Calu3 (cell line): ENCODE results near the gene GFRA1. TPM values are rescaled to one million over a fixed set of nuclear protein-coding genes. Genes with fewer than 3 reads are reported as not detected.

ENCODE experiments used
- BruUV-seq: library from RNA; stranded (reverse); fragments of 400-500 nt; replicated peaks from 2 replicates; lab custom pipeline; 2021; lab: Mats Ljungman, UMichigan
- CTCF ChIA-PET: fragments of 300-600 bp; sonication (Branson Sonifier 250); formaldehyde crosslinking; loops from one replicate; lab custom pipeline; 2022; ENCODE audit warnings: antibody characterized with exemption; lab: Charles Lee
- DNase-seq: peaks from one replicate; pipeline ENCODE4 v3.0.0; 2022
- H3K27ac Mint-ChIP-seq: one replicate; pipeline ENCODE4 v1.8.0; 2022; ENCODE audit warnings: mixed read lengths; ENCODE audit not compliant: unreplicated experiment
- H3K27me3 Mint-ChIP-seq: one replicate; pipeline ENCODE4 v1.8.0; 2022; ENCODE audit warnings: mixed read lengths; ENCODE audit not compliant: unreplicated experiment
- H3K36me3 Mint-ChIP-seq: one replicate; pipeline ENCODE4 v1.8.0; 2022; ENCODE audit warnings: mild to moderate bottlenecking, moderate library complexity, mixed read lengths; ENCODE audit not compliant: insufficient read depth, unreplicated experiment
- H3K4me1 Mint-ChIP-seq: one replicate; pipeline ENCODE4 v1.8.0; 2022; ENCODE audit warnings: mild to moderate bottlenecking, low read depth, mixed read lengths; ENCODE audit not compliant: unreplicated experiment
- H3K4me3 Mint-ChIP-seq: one replicate; pipeline ENCODE4 v1.8.0; 2022; ENCODE audit warnings: mild to moderate bottlenecking, low read depth, moderate library complexity, mixed read lengths; ENCODE audit not compliant: unreplicated experiment
- H3K9me3 Mint-ChIP-seq: one replicate; pipeline ENCODE4 v1.8.0; 2022; ENCODE audit warnings: low read depth, mixed read lengths; ENCODE audit not compliant: unreplicated experiment
- CTCF ChIP-seq: fragments of 200-600 bp; IDR thresholded peaks from one replicate; pipeline ENCODE4 v1.8.0; 2022; ENCODE audit warnings: antibody characterized with exemption; ENCODE audit not compliant: unreplicated experiment
- intact Hi-C: fragments of 100-400 bp; cut with micrococcal nuclease; formaldehyde crosslinking; loops from one replicate; pipeline ENCODE4 v1.10.0; 2022; ENCODE audit not compliant: unreplicated experiment
- total RNA-seq: library from RNA; stranded (reverse); gene quantifications from 2 replicates; pipeline ENCODE4 v1.2.3, GENCODE V29; 2022

Gene GFRA1
- total RNA-seq, 1 experiment from 2014 or later: not detected

- BruUV-seq: no TSS peak
- H3K27ac Mint-ChIP-seq: no peak overlapping the region
- CTCF ChIA-PET: no interaction called here
Observed at GRCh38 chr10:116096526-116096925, 176.5 kb downstream of the GFRA1 start.

GRCh38 chr10:116094356-116094755 lies 178.7 kb downstream of the GFRA1 start:
- intact Hi-C loops: no loop called here
- TF ChIP-seq CTCF: no peak
- H3K27me3 Mint-ChIP-seq: no peaks in the 10 kb centered on the region
- no peaks in the 10 kb centered on the region for H3K36me3 Mint-ChIP-seq
- CTCF ChIA-PET: no interaction called here
- no peak for DNase-seq
- no peak overlapping the region for H3K4me3 Mint-ChIP-seq
- H3K4me1 Mint-ChIP-seq: no peaks in the 10 kb centered on the region
- no peak overlapping the region for H3K27ac Mint-ChIP-seq
- no TSS peak for BruUV-seq
- no peaks in the 10 kb centered on the region for H3K9me3 Mint-ChIP-seq

More at GRCh38 chr10:116096526-116096925, 176.5 kb downstream of the GFRA1 start:
- no peak for DNase-seq
- no peak for TF ChIP-seq CTCF
- no peaks in the 10 kb centered on the region for H3K4me1 Mint-ChIP-seq
- no peaks in the 10 kb centered on the region for H3K36me3 Mint-ChIP-seq
- peaks cover 3% of the 10 kb centered on the region for H3K9me3 Mint-ChIP-seq
- intact Hi-C loops: no loop called here
- H3K27me3 Mint-ChIP-seq: peaks cover 15% of the 10 kb centered on the region
- H3K4me3 Mint-ChIP-seq: no peak overlapping the region

- Mint-ChIP-seq H3K27ac (no peak overlapping the region), H3K36me3 (no peaks in the 10 kb centered on the region), H3K27me3 (no peaks in the 10 kb centered on the region), H3K4me1 (no peaks in the 10 kb centered on the region), H3K4me3 (no peak overlapping the region), H3K9me3 (no peaks in the 10 kb centered on the region)
- DNase-seq: no peak
- intact Hi-C loops: no loop called here
- CTCF ChIA-PET: no interaction called here
- no peak for TF ChIP-seq CTCF
- BruUV-seq: no TSS peak
Observed at GRCh38 chr10:116093031-116093430, 180.0 kb downstream of the GFRA1 start.

GRCh38 chr10:116088985-116089384 lies 184.0 kb downstream of the GFRA1 start:
- intact Hi-C loops: no loop called here
- DNase-seq: no peak
- Mint-ChIP-seq H3K4me3 (no peak overlapping the region), H3K27ac (no peak overlapping the region), H3K27me3 (peaks cover 8% of the 10 kb centered on the region), H3K36me3 (no peaks in the 10 kb centered on the region), H3K4me1 (no peaks in the 10 kb centered on the region), H3K9me3 (no peaks in the 10 kb centered on the region)
- TF ChIP-seq CTCF: no peak
- CTCF ChIA-PET: interaction anchor here (0.7 kb wide), 1 partner anchor 150 kb away, joined by 7 read pairs; no protein-coding TSS in a partner anchor
- no TSS peak for BruUV-seq
